ENCODE data around the gene DAP. TPM values are rescaled to one million over a fixed set of nuclear protein-coding genes. Genes with fewer than 3 reads are reported as not detected.

DAP gene
- total and polyA plus RNA-seq, 2 donors from 2014 or later: 123 to 133 TPM

DNA sequence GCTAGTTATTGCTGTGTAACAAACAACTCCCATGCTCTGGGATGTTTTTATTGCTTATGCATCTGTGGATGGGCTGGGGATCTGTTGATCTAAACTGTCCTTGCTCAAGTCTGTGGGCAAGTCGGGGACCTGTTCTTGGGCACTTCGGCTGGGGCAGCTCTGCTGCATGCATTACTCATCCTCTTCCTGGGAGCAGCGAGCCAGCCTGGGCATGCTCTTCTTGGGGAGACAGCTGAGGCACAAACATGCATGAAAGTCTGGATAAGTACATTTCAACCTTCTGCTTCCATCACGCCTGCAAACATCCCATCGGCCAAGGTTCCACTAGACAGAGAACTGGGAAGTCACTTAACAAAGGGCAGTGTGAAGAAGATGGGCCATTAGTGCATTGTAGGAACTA is 130.9 kb downstream of the DAP start:
- Histone ChIP-seq H3K4me1 (ENCODE audit: control insufficient read depth in 2 of 3, insufficient read depth in 2 of 3, low read depth in 1 of 3, low read length in 3 of 3) (peaks cover 0 to 5% (median 4%) of the 10 kb centered on the region in 3 donors), H3K9ac (ENCODE audit: low read length in 3 of 3) (no peak overlapping the region), H3K4me3 (ENCODE audit: low read length in 3 of 3) (no peak overlapping the region), H3K27me3 (ENCODE audit: control insufficient read depth, insufficient read depth, low read length) (no peaks in the 10 kb centered on the region), H3K27ac (ENCODE audit: low read depth in 2 of 2, low read length in 2 of 2) (no peak overlapping the region), H3K36me3 (ENCODE audit: control insufficient read depth in 2 of 3, insufficient read depth in 3 of 3, low read length in 3 of 3) (no peaks in the 10 kb centered on the region), H3K9me3 (ENCODE audit: control insufficient read depth in 2 of 3, insufficient read depth in 1 of 3, low read length in 3 of 3) (no peaks in the 10 kb centered on the region)
- FAIRE-seq: no peak
- TF ChIP-seq, protein P1, sequence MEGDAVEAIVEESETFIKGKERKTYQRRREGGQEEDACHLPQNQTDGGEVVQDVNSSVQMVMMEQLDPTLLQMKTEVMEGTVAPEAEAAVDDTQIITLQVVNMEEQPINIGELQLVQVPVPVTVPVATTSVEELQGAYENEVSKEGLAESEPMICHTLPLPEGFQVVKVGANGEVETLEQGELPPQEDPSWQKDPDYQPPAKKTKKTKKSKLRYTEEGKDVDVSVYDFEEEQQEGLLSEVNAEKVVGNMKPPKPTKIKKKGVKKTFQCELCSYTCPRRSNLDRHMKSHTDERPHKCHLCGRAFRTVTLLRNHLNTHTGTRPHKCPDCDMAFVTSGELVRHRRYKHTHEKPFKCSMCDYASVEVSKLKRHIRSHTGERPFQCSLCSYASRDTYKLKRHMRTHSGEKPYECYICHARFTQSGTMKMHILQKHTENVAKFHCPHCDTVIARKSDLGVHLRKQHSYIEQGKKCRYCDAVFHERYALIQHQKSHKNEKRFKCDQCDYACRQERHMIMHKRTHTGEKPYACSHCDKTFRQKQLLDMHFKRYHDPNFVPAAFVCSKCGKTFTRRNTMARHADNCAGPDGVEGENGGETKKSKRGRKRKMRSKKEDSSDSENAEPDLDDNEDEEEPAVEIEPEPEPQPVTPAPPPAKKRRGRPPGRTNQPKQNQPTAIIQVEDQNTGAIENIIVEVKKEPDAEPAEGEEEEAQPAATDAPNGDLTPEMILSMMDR (IDR thresholded peaks at IDR 0.05; ENCODE audit: borderline replicate concordance, extremely low read depth, insufficient read depth): no peak
- intact Hi-C loops (cut with DNase I): no loop called here
- no peak for DNase-seq

DNA sequence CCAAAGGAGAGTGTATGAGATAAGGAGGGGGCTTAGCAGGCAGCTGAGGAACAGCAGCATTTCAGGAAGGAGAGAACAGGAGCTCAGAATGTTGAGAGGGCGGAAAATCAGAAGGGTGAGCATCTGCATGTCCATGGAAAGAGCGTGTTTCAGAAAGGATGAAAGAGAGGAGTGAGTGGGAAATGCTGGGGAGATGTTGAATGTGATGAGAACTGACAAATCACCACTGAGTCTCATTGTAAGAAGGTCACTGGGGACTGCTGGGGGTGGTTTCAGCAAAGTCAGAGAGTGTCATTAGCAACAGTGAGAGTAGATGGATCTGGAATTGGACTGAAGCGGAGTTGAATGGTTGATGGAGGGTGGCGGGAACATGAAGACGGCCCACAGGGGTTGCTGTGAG is 131.4 kb downstream of the DAP start:
- Histone ChIP-seq H3K27ac (ENCODE audit: low read depth in 2 of 2, low read length in 2 of 2) (no peak overlapping the region), H3K9me3 (ENCODE audit: control insufficient read depth in 2 of 3, insufficient read depth in 1 of 3, low read length in 3 of 3) (no peaks in the 10 kb centered on the region), H3K4me1 (ENCODE audit: control insufficient read depth in 2 of 3, insufficient read depth in 2 of 3, low read depth in 1 of 3, low read length in 3 of 3) (peaks cover 0 to 5% (median 4%) of the 10 kb centered on the region in 3 donors), H3K27me3 (ENCODE audit: control insufficient read depth, insufficient read depth, low read length) (no peaks in the 10 kb centered on the region), H3K9ac (ENCODE audit: low read length in 3 of 3) (no peak overlapping the region), H3K4me3 (ENCODE audit: low read length in 3 of 3) (no peak overlapping the region), H3K36me3 (ENCODE audit: control insufficient read depth in 2 of 3, insufficient read depth in 3 of 3, low read length in 3 of 3) (no peaks in the 10 kb centered on the region)
- intact Hi-C loops (cut with DNase I): loop anchor here (5.0 to 10.0 kb wide), 2 partner anchors 172 to 345 kb away; no protein-coding TSS in a partner anchor
- no peak for FAIRE-seq
- TF ChIP-seq, protein P1 (IDR thresholded peaks at IDR 0.05; ENCODE audit: borderline replicate concordance, extremely low read depth, insufficient read depth): no peak
- no peak for DNase-seq

Other genes with a start within 250 kb of the DAP start
- 20.3 TPM for gene ANKRD33B, start 197.2 kb downstream of the DAP start, total RNA-seq
- gene ANKRD33B, start 197.2 kb downstream of the DAP start, polyA plus RNA-seq (ENCODE audit: insufficient read depth, low read depth, low replicate concordance): 4.8 TPM